Measurements from ENCODE around the gene NBEAL1.
"Not testable (repeated sequence)": the region's sequence is repeated elsewhere in the genome, so short reads cannot be mapped to it uniquely, and the experiment has no call there.

NBEAL1 gene

GRCh38 chr2:203185864-203186263 lies 171.2 kb downstream of the NBEAL1 start:
- Histone ChIP-seq H3K9ac (ENCODE audit: low read depth, low read length) (no peak overlapping the region), H3K4me1 (ENCODE audit: insufficient read depth, low read length) (no peaks in the 10 kb centered on the region), H3K9me3 (ENCODE audit: control insufficient read depth, insufficient read depth, low read length) (no peaks in the 10 kb centered on the region), H3K36me3 (ENCODE audit: insufficient read depth, low read length) (no peaks in the 10 kb centered on the region)

DNA sequence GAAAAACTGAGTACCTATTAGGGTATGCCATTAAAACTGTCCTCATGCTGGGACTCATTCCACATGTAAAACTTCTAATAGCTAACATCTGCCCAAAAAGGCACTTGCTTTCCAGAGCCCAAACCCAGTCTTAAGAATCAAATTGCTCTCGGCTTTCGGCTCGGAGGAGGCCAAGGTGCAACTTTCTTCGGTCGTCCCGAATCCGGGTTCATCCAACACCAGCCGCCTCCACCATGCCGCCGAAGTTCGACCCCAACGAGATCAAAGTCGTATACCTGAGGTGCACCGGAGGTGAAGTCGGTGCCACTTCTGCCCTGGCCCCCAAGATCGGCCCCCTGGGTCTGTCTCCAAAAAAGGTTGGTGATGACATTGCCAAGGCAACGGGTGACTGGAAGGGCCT lies 175.9 kb downstream of the NBEAL1 start:
- not testable (repeated sequence) for H3K9me3 ChIP-seq (ENCODE audit: control insufficient read depth, insufficient read depth, low read length); H3K9ac ChIP-seq (ENCODE audit: low read depth, low read length); H3K4me1 ChIP-seq (ENCODE audit: insufficient read depth, low read length); H3K36me3 ChIP-seq (ENCODE audit: insufficient read depth, low read length)

DNA sequence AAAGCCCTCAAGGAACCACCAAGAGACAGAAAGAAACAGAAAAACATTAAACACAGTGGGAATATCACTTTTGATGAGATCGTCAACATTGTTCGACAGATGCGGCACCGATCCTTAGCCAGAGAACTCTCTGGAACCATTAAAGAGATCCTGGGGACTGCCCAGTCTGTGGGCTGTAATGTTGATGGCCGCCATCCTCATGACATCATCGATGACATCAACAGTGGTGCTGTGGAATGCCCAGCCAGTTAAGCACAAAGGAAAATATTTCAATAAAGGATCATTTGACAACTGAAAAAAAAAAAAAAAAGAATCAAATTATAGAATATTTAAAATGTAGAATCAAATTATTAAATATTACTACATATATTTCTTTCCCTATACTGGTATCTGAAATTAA lies 176.4 kb downstream of the NBEAL1 start:
- not testable (repeated sequence) for H3K36me3 ChIP-seq (ENCODE audit: insufficient read depth, low read length); H3K4me1 ChIP-seq (ENCODE audit: insufficient read depth, low read length); H3K9ac ChIP-seq (ENCODE audit: low read depth, low read length); H3K9me3 ChIP-seq (ENCODE audit: control insufficient read depth, insufficient read depth, low read length)

GRCh38 chr2:203191961-203192360 lies 177.3 kb downstream of the NBEAL1 start:
- Histone ChIP-seq H3K36me3 (ENCODE audit: insufficient read depth, low read length) (0 out of 2 replicates have a peak, but pooled peaks cover 3% of the 10 kb centered on the region), H3K9ac (ENCODE audit: low read depth, low read length) (no peak overlapping the region), H3K9me3 (ENCODE audit: control insufficient read depth, insufficient read depth, low read length) (no peaks in the 10 kb centered on the region), H3K4me1 (ENCODE audit: insufficient read depth, low read length) (no peaks in the 10 kb centered on the region)

DNA sequence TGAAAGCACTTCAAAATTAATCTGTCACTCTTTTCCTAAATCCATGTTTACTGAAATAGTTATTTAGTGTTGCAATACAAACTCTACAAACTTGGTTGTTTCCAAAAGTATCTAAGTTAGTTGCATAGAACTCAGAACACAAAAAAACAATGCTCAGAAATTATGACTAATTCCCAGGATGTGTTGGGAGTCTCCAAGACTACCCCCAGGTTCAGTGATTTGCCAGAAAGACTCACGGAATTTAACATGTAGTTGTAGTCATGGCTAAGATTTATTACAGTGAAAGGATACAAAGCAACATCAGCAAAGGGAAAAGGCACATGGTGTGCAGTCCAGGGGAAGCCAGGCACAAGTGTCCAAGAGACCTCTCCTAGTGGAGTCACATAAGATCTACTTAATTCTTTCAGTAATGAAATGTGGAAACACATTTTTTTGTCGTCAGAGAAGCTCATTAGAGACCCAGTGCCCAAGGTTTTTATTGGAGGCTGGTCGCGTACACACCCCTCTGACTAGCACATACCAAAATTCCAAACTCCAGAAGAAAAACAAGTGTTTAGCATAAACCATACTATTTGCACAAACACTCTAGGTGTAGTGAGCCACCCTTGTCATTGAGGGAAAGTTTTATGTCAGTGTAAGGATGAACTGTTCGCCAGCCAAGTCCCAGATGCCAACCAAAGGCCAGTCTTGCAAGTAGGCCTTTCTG lies 180.8 kb downstream of the NBEAL1 start:
- H3K36me3 ChIP-seq (ENCODE audit: insufficient read depth, low read length) = 0 out of 2 replicates have a peak, but pooled peaks cover 3% of the 10 kb centered on the region
- no peak overlapping the region for H3K9ac ChIP-seq (ENCODE audit: low read depth, low read length)
- no peaks in the 10 kb centered on the region for H3K4me1 ChIP-seq (ENCODE audit: insufficient read depth, low read length)
- no peaks in the 10 kb centered on the region for H3K9me3 ChIP-seq (ENCODE audit: control insufficient read depth, insufficient read depth, low read length)

DNA sequence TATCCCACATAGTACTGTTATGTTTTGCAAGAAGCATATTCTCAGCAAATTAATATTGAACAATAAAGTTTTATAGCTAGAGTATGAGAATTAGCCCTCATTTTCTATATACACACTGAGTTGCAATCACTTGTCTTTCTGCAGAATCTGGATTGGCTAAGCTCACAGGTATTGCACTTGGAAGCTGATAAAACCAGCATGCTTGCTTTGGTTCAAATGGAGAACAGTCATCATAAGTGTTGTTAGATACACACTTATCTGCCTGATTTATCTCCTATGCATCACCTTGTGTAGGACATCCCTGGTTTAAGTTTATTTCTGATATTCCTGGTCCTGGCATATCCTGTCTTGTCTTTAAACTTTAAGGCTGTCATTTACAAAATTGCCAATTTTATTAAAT lies 186.2 kb downstream of the NBEAL1 start:
- Histone ChIP-seq H3K4me1 (ENCODE audit: insufficient read depth, low read length) (no peaks in the 10 kb centered on the region), H3K36me3 (ENCODE audit: insufficient read depth, low read length) (0 out of 2 replicates have a peak, but pooled peaks cover under 1% of the 10 kb centered on the region)

GRCh38 chr2:203201426-203201825 lies 186.8 kb downstream of the NBEAL1 start:
- H3K36me3 ChIP-seq (ENCODE audit: insufficient read depth, low read length) = no peaks in the 10 kb centered on the region
- H3K4me1 ChIP-seq (ENCODE audit: insufficient read depth, low read length) = no peaks in the 10 kb centered on the region
- H3K9me3 ChIP-seq (ENCODE audit: control insufficient read depth, insufficient read depth, low read length) = no peaks in the 10 kb centered on the region
- no peak overlapping the region for H3K9ac ChIP-seq (ENCODE audit: low read depth, low read length)

More for the DNA sequence above, 186.2 kb downstream of the NBEAL1 start:
- H3K9me3 ChIP-seq (ENCODE audit: control insufficient read depth, insufficient read depth, low read length) = no peaks in the 10 kb centered on the region
- no peak overlapping the region for H3K9ac ChIP-seq (ENCODE audit: low read depth, low read length)

GRCh38 chr2:203209538-203209937 lies 194.9 kb downstream of the NBEAL1 start:
- Histone ChIP-seq H3K36me3 (ENCODE audit: insufficient read depth, low read length) (no peaks in the 10 kb centered on the region), H3K4me1 (ENCODE audit: insufficient read depth, low read length) (no peaks in the 10 kb centered on the region), H3K9me3 (ENCODE audit: control insufficient read depth, insufficient read depth, low read length) (no peaks in the 10 kb centered on the region)

DNA sequence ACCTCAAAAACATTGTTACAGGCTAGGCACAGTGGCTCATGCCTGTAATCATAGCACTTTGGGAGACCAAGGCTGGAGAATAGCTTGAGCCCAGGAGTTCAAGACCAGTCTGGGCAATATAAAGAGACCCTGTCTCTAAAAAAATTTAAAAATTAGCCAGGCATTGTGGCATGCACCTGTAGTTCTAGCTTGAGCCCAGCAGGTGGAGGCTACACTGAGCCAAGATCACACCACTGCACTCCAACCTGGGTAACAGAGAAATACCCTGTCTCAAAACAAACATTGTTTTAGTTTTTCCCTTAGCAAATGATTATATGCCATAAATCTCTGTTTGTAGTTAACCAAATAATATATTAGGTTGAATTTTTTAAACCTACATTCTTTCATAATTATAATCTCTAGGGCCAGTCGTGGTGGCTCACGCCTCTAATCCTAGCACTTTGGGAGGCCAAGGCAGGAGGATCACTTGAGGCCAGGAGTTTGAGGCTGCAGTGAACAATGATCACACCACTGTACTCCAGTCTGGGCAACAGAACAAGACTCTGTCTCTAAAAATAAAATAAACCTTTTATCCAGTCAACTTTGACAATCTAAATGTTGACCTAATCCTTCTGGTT lies 210.9 kb downstream of the NBEAL1 start:
- no peaks in the 10 kb centered on the region for H3K9me3 ChIP-seq (ENCODE audit: control insufficient read depth, insufficient read depth, low read length)
- H3K4me1 ChIP-seq (ENCODE audit: insufficient read depth, low read length) = no peaks in the 10 kb centered on the region
- H3K36me3 ChIP-seq (ENCODE audit: insufficient read depth, low read length) = no peaks in the 10 kb centered on the region
- H3K9ac ChIP-seq (ENCODE audit: low read depth, low read length) = no peak overlapping the region

More at GRCh38 chr2:203209538-203209937, 194.9 kb downstream of the NBEAL1 start:
- H3K9ac ChIP-seq (ENCODE audit: low read depth, low read length) = no peak overlapping the region

DNA sequence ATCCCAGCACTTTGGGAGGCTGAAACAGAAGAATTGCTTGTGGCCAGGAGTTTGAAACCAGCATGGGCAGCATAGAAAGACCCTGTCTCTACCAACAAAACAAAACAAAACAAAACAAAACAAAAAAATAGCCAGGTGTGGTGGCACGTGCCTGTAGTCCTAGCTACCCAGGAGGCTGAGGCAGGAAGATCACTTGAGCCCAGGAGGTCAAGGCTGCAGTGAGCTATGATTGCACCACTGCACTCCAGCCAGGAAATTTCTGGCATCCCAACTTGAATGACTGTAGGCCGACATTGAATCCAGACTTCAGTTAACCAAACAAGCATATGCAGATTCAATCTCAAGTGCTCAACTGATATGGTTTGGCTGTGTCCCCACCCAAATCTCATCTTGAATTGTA lies 215.0 kb downstream of the NBEAL1 start:
- H3K9me3 ChIP-seq (ENCODE audit: control insufficient read depth, insufficient read depth, low read length); H3K4me1 ChIP-seq (ENCODE audit: insufficient read depth, low read length); H3K36me3 ChIP-seq (ENCODE audit: insufficient read depth, low read length); H3K9ac ChIP-seq (ENCODE audit: low read depth, low read length): not testable (repeated sequence)

- Histone ChIP-seq H3K9ac (ENCODE audit: low read depth, low read length) (peak overlapping the region; percentile 99; the same call in 1 of the 2 replicates), H3K4me1 (ENCODE audit: insufficient read depth, low read length) (peaks cover 4% of the 10 kb centered on the region; the same call in 1 of the 2 replicates), H3K9me3 (ENCODE audit: control insufficient read depth, insufficient read depth, low read length) (no peaks in the 10 kb centered on the region), H3K36me3 (ENCODE audit: insufficient read depth, low read length) (no peaks in the 10 kb centered on the region)
Measured at GRCh38 chr2:203237346-203238238, 222.9 kb downstream of the NBEAL1 start.

DNA sequence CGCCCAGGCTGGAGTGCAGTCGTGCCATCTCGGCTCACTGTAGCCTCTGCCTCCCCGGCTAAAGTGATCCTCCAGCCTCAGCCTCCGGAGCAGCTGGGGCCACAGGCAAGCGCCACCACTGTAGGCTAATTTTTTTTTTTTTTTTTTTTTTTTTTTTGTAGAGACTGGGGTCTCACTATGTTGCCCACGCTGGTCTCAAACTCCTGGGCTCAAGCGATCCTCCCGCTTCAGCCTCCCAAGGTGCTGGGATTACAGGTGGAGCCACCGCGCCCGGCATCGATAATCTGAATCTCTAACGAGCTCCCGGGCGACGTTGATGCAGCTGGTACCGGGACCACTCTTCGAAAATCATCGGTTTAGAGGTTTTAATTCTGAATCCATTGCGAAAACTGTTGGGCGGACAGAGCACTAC lies 223.6 kb downstream of the NBEAL1 start:
- no peaks in the 10 kb centered on the region for H3K9me3 ChIP-seq (ENCODE audit: control insufficient read depth, insufficient read depth, low read length)
- peak overlapping the region; percentile 99 for H3K9ac ChIP-seq (ENCODE audit: low read depth, low read length)
- no peaks in the 10 kb centered on the region for H3K36me3 ChIP-seq (ENCODE audit: insufficient read depth, low read length)
- H3K4me1 ChIP-seq (ENCODE audit: insufficient read depth, low read length) = peaks cover 4% of the 10 kb centered on the region; the same call in 1 of the 2 replicates

- Histone ChIP-seq H3K4me1 (ENCODE audit: insufficient read depth, low read length) (peaks cover 4% of the 10 kb centered on the region; the same call in 1 of the 2 replicates), H3K9me3 (ENCODE audit: control insufficient read depth, insufficient read depth, low read length) (no peaks in the 10 kb centered on the region), H3K9ac (ENCODE audit: low read depth, low read length) (peak within 1 kb of the TSS; percentile 99), H3K36me3 (ENCODE audit: insufficient read depth, low read length) (no peaks in the 10 kb centered on the region)
Measured at GRCh38 chr2:203238704-203239526, 224.2 kb downstream of the NBEAL1 start, which contains the start of gene CYP20A1. CYP20A1 (plus strand) TSS chr2:203239018; CDS start chr2:203239063, 45 bp downstream.

Data from ES-I3 (cell line).